OCI-LY7 (cell line): ENCODE measurements around the gene MOCS1. TPM values are rescaled to one million over a fixed set of nuclear protein-coding genes. Genes with fewer than 3 reads are reported as not detected.

Source experiments
- BruUV-seq: library from RNA; stranded (reverse); fragments of 400-500 nt; replicated peaks from 2 replicates; lab custom pipeline; 2021; lab: Mats Ljungman, UMichigan
- CTCF ChIA-PET: fragments of 300-600 bp; sonication (Branson Sonifier 250); formaldehyde crosslinking; loops from one replicate; lab custom pipeline; 2022; ENCODE audit warnings: antibody characterized with exemption; ENCODE audit not compliant: unreplicated experiment; lab: Charles Lee
- POLR2A ChIA-PET: fragments of 300-600 bp; sonication (Branson Sonifier 250); formaldehyde crosslinking; loops from one replicate; lab custom pipeline; 2022; ENCODE audit warnings: antibody characterized with exemption; lab: Charles Lee
- DNase-seq: peaks from one replicate; pipeline ENCODE4 v3.0.0-alpha.2; 2015; ENCODE audit warnings: low spot score
- H2AFZ ChIP-seq: fragments of 200-600 bp; sonication (generic), shearing (Covaris generic); 2 replicates; pipeline ENCODE4 v1.6.1; 2014; ENCODE audit warnings: mild to moderate bottlenecking, antibody characterized with exemption, low read length, moderate library complexity
- H3K27ac ChIP-seq: fragments of 200-600 bp; sonication (generic); 2 replicates; pipeline ENCODE4 v1.5.1; 2014; ENCODE audit warnings: mixed run types, low read depth, mild to moderate bottlenecking, moderate library complexity, low read length, inconsistent platforms; ENCODE audit not compliant: poor library complexity, severe bottlenecking
- H3K36me3 ChIP-seq: fragments of 200-600 bp; sonication (generic); 2 replicates; pipeline ENCODE4 v1.6.1; 2014; ENCODE audit warnings: mild to moderate bottlenecking, antibody characterized with exemption, low read length, moderate library complexity, mixed read lengths; ENCODE audit not compliant: insufficient read depth
- H3K4me1 ChIP-seq: fragments of 200-600 bp; sonication (generic); 2 replicates; pipeline ENCODE4 v1.5.1; 2014; ENCODE audit warnings: mild to moderate bottlenecking, low read length; ENCODE audit not compliant: insufficient read depth, poor library complexity, severe bottlenecking
- H3K4me2 ChIP-seq: fragments of 200-600 bp; sonication (generic); 2 replicates; pipeline ENCODE4 v1.6.1; 2014; ENCODE audit warnings: mild to moderate bottlenecking, low read length
- H3K4me3 ChIP-seq: fragments of 200-600 bp; sonication (generic); 2 replicates; pipeline ENCODE4 v1.5.1; 2014; ENCODE audit warnings: mild to moderate bottlenecking, low read depth, low read length; ENCODE audit not compliant: poor library complexity, severe bottlenecking
- H3K79me2 ChIP-seq: fragments of 200-600 bp; sonication (generic); 2 replicates; pipeline ENCODE4 v1.6.1; 2016; ENCODE audit warnings: low read depth, mild to moderate bottlenecking, low read length, moderate library complexity, mixed read lengths; ENCODE audit not compliant: insufficient read depth
- H3K9me2 ChIP-seq: fragments of 200-600 bp; sonication (generic); 2 replicates; pipeline ENCODE4 v1.6.1; 2016; ENCODE audit warnings: mild to moderate bottlenecking, low read length, mixed read lengths; ENCODE audit not compliant: insufficient read depth
- H3K9me3 ChIP-seq: fragments of 200-600 bp; sonication (generic); 2 replicates; pipeline ENCODE4 v1.6.1; 2014; ENCODE audit warnings: mild to moderate bottlenecking, mixed run types, low read length, mixed read lengths
- H4K20me1 ChIP-seq: fragments of 200-600 bp; sonication (generic); 2 replicates; pipeline ENCODE4 v1.6.1; 2014; ENCODE audit warnings: mild to moderate bottlenecking, antibody characterized with exemption, low read length, moderate library complexity, mixed read lengths; ENCODE audit not compliant: insufficient read depth
- CTCF ChIP-seq: fragments of 200-600 bp; sonication (generic); conservative IDR thresholded peaks from 2 replicates; pipeline ENCODE4 v1.5.1; 2014; ENCODE audit warnings: mild to moderate bottlenecking, antibody characterized with exemption, low read length, moderate library complexity, mixed read lengths
- EZH2phosphoT487 ChIP-seq: fragments of 200-600 bp; sonication (generic); IDR thresholded peaks from 2 replicates; pipeline ENCODE4 v1.6.1; 2018; ENCODE audit warnings: low read depth, borderline replicate concordance, mild to moderate bottlenecking, mixed run types, antibody characterized with exemption, low read length, moderate library complexity, mixed read lengths
- intact Hi-C: fragments of 100-400 bp; cut with micrococcal nuclease; formaldehyde crosslinking; loops from one replicate; pipeline ENCODE4 v1.10.0; 2022; ENCODE audit not compliant: unreplicated experiment
- total RNA-seq, 2 experiments: library from RNA; depleted of rRNA in 1 of 2; stranded (reverse); fragments of >200 nt in 1 of 2; shearing (Covaris generic) in 1 of 2; gene quantifications; 2 replicates each; pipeline ENCODE4 v1.2.3, GENCODE V29; 2014 to 2022

The MOCS1 gene
- total RNA-seq, 2 experiments from 2014 or later: not detected

DNA sequence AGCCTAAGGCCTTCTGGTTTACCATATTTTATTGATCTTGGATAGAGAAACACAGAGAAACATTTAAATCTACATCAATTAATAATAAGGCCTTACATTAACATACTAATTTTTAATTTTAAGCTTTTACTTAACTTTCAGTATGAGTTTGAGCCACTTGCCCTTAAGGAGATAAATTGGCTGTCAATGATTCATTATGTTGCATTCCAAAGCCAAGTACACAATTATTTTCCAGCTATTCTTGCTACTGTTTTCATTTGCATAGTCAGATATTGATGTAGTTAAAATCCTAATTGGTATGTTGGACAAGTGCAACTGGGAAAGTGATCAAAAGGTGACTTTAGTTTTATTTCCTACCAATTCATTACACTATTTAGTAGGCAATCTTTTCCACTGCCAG is 58.2 kb downstream of the MOCS1 start:
- Histone ChIP-seq H3K9me2 (no peaks in the 10 kb centered on the region), H3K79me2 (no peaks in the 10 kb centered on the region), H3K4me2 (no peak overlapping the region), H3K4me3 (no peak overlapping the region), H3K36me3 (no peaks in the 10 kb centered on the region), H4K20me1 (no peaks in the 10 kb centered on the region), H3K9me3 (no peaks in the 10 kb centered on the region), H2AFZ (no peak overlapping the region), H3K27ac (no peak overlapping the region), H3K4me1 (no peaks in the 10 kb centered on the region)
- TF ChIP-seq CTCF (no peak), EZH2phosphoT487 (no peak)
- POLR2A ChIA-PET: interaction anchor here (0.6 kb wide), 1 partner anchor 520 kb away, joined by 3 read pairs; no protein-coding TSS in a partner anchor
- no peak for DNase-seq
- CTCF ChIA-PET: no interaction called here
- BruUV-seq: no TSS peak
- intact Hi-C loops: no loop called here

DNA sequence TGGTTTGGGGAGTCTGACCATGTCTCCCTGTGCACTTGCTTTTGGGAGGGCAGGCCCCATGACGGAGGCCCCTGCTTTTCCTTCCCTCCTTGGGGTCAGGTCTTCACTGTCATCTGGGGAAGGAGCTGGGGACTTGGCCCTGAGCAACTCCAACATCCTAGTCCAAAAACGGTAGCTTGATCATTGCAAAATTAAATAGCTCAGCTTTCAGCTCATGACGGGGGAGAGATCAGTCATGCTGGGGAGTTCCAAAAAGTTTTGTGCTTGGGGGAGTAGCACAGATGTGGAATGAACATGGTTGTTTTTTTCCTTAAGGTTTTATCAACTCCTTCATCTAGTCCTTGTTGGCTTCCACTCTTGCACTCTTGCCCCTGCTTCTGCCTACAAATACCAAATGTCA is 60.8 kb downstream of the MOCS1 start:
- DNase-seq: no peak
- TF ChIP-seq CTCF (no peak), EZH2phosphoT487 (no peak)
- Histone ChIP-seq H3K4me1 (no peaks in the 10 kb centered on the region), H3K4me3 (no peak overlapping the region), H3K27ac (no peak overlapping the region), H3K9me3 (no peaks in the 10 kb centered on the region), H3K9me2 (no peaks in the 10 kb centered on the region), H3K36me3 (no peaks in the 10 kb centered on the region), H3K4me2 (no peak overlapping the region), H4K20me1 (no peaks in the 10 kb centered on the region), H3K79me2 (no peaks in the 10 kb centered on the region), H2AFZ (no peak overlapping the region)
- POLR2A ChIA-PET: interaction anchor here (0.9 to 1.6 kb wide), 2 partner anchors 23 to 62 kb away, joined by 3 to 4 read pairs; no protein-coding TSS in a partner anchor
- intact Hi-C loops: no loop called here
- BruUV-seq: no TSS peak
- CTCF ChIA-PET: no interaction called here

DNA sequence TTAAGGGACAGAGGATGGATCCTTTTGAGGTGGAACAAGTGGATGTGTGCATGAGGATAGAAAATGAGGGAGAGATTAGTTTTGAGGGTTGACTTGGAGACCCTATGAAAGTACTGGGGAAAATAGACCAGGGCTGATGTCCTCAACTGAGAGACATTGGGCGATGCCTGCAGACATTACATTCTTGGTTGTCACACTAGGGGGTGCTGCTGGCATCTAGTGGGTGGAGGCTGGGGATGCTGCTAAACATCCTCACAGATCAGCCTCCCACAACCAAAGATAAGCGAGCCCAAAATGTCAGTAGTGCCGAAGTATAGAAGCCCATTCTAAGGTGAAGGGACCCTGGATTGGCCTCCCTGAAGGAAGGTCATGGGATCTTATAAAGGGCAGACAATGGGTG is 63.3 kb downstream of the MOCS1 start:
- CTCF ChIA-PET: interaction anchor here (0.6 kb wide), 1 partner anchor 684 kb away, joined by 3 read pairs; no protein-coding TSS in a partner anchor
- TF ChIP-seq EZH2phosphoT487: no peak
- TF ChIP-seq CTCF: 0 out of 2 replicates have a peak, but pooled peaks have one; percentile 29

More for the DNA sequence above, 63.3 kb downstream of the MOCS1 start:
- H3K9me2 ChIP-seq: no peaks in the 10 kb centered on the region
- BruUV-seq: no TSS peak
- H3K36me3 ChIP-seq: no peaks in the 10 kb centered on the region
- H3K4me2 ChIP-seq: no peak overlapping the region
- no peak overlapping the region for H2AFZ ChIP-seq
- DNase-seq: no peak
- H3K79me2 ChIP-seq: no peaks in the 10 kb centered on the region
- H3K4me3 ChIP-seq: no peak overlapping the region
- no peaks in the 10 kb centered on the region for H3K9me3 ChIP-seq
- H4K20me1 ChIP-seq: no peaks in the 10 kb centered on the region
- intact Hi-C loops: no loop called here
- H3K4me1 ChIP-seq: no peaks in the 10 kb centered on the region
- POLR2A ChIA-PET: no interaction called here
- H3K27ac ChIP-seq: no peak overlapping the region
